ENCODE measurements around the gene BTBD19.
"Not testable (repeated sequence)": the region's sequence is repeated elsewhere in the genome, so short reads cannot be mapped to it uniquely, and the experiment has no call there.

DNA sequence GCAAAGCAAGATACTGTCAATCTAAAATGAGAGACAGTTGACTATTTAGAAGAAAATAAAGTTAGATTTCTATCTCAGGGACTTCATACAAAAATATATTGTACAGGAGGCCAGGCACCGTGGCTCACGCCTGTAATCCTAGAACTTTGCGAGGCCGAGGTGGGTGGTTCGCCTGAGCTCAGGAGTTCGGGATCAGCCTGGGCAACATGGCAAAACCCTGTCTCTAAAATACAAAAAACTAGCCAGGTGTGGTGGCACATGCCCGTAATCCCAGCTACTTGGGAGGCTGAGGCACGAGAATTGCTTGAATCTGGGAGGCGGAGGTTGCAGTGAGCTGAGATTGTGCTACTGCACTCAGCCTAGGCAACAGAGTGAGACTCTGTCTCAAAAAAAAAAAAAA lies 7.6 kb downstream of the BTBD19 start:
- TF ChIP-seq, protein P1, sequence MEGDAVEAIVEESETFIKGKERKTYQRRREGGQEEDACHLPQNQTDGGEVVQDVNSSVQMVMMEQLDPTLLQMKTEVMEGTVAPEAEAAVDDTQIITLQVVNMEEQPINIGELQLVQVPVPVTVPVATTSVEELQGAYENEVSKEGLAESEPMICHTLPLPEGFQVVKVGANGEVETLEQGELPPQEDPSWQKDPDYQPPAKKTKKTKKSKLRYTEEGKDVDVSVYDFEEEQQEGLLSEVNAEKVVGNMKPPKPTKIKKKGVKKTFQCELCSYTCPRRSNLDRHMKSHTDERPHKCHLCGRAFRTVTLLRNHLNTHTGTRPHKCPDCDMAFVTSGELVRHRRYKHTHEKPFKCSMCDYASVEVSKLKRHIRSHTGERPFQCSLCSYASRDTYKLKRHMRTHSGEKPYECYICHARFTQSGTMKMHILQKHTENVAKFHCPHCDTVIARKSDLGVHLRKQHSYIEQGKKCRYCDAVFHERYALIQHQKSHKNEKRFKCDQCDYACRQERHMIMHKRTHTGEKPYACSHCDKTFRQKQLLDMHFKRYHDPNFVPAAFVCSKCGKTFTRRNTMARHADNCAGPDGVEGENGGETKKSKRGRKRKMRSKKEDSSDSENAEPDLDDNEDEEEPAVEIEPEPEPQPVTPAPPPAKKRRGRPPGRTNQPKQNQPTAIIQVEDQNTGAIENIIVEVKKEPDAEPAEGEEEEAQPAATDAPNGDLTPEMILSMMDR (IDR thresholded peaks at IDR 0.05 in 2 of 3, conservative IDR thresholded peaks at IDR 0.05 in 1 of 3; ENCODE audit: borderline replicate concordance in 1 of 3, insufficient read depth in 1 of 3, low read depth in 2 of 3, low read length in 2 of 3) = not testable (repeated sequence)
- not testable (repeated sequence) for TF ChIP-seq RAD21 (IDR thresholded peaks at IDR 0.05; ENCODE audit: low read depth); EZH2 (IDR thresholded peaks at IDR 0.05); POLR2A (IDR thresholded peaks at IDR 0.05; ENCODE audit: borderline replicate concordance, extremely low read depth, insufficient read depth, insufficient read length); SIN3A (IDR thresholded peaks at IDR 0.05; ENCODE audit: low read depth)
- TF ChIP-seq, protein P2, sequence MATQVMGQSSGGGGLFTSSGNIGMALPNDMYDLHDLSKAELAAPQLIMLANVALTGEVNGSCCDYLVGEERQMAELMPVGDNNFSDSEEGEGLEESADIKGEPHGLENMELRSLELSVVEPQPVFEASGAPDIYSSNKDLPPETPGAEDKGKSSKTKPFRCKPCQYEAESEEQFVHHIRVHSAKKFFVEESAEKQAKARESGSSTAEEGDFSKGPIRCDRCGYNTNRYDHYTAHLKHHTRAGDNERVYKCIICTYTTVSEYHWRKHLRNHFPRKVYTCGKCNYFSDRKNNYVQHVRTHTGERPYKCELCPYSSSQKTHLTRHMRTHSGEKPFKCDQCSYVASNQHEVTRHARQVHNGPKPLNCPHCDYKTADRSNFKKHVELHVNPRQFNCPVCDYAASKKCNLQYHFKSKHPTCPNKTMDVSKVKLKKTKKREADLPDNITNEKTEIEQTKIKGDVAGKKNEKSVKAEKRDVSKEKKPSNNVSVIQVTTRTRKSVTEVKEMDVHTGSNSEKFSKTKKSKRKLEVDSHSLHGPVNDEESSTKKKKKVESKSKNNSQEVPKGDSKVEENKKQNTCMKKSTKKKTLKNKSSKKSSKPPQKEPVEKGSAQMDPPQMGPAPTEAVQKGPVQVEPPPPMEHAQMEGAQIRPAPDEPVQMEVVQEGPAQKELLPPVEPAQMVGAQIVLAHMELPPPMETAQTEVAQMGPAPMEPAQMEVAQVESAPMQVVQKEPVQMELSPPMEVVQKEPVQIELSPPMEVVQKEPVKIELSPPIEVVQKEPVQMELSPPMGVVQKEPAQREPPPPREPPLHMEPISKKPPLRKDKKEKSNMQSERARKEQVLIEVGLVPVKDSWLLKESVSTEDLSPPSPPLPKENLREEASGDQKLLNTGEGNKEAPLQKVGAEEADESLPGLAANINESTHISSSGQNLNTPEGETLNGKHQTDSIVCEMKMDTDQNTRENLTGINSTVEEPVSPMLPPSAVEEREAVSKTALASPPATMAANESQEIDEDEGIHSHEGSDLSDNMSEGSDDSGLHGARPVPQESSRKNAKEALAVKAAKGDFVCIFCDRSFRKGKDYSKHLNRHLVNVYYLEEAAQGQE (IDR thresholded peaks at IDR 0.05; ENCODE audit: low read depth) = not testable (repeated sequence)

Data from HCT116 (cell line).